HEK293 (cell line): ENCODE results near the gene FILIP1L.

Experiments used
- ZBTB44 ChIP-seq: fragments of 450-650 bp; IDR thresholded peaks from 2 replicates; pipeline ENCODE4 v1.5.1; 2018; ENCODE audit warnings: missing biosample characterization, mild to moderate bottlenecking, missing genetic modification characterization
- ZBTB8A ChIP-seq: fragments of 450-650 bp; formaldehyde crosslinking; IDR thresholded peaks from 2 replicates; pipeline ENCODE4 v1.5.1; 2016; ENCODE audit warnings: missing biosample characterization, missing genetic modification characterization
- ZNF701 ChIP-seq: fragments of 450-650 bp; formaldehyde crosslinking; IDR thresholded peaks from 2 replicates; pipeline ENCODE4 v1.5.1; 2016; ENCODE audit warnings: missing biosample characterization, missing genetic modification characterization
- TF ChIP-seq, protein P1 (sequence below): fragments of 450-650 bp; formaldehyde crosslinking; IDR thresholded peaks from 2 replicates; pipeline ENCODE4 v1.5.1; 2016; ENCODE audit warnings: missing biosample characterization, missing genetic modification characterization

- TF ChIP-seq ZNF701 (tag by site-specific recombination) = no peak
- no peak for TF ChIP-seq ZBTB8A (tag by site-specific recombination)
- TF ChIP-seq, protein P1, sequence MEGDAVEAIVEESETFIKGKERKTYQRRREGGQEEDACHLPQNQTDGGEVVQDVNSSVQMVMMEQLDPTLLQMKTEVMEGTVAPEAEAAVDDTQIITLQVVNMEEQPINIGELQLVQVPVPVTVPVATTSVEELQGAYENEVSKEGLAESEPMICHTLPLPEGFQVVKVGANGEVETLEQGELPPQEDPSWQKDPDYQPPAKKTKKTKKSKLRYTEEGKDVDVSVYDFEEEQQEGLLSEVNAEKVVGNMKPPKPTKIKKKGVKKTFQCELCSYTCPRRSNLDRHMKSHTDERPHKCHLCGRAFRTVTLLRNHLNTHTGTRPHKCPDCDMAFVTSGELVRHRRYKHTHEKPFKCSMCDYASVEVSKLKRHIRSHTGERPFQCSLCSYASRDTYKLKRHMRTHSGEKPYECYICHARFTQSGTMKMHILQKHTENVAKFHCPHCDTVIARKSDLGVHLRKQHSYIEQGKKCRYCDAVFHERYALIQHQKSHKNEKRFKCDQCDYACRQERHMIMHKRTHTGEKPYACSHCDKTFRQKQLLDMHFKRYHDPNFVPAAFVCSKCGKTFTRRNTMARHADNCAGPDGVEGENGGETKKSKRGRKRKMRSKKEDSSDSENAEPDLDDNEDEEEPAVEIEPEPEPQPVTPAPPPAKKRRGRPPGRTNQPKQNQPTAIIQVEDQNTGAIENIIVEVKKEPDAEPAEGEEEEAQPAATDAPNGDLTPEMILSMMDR = no peak
- no peak for TF ChIP-seq ZBTB44 (tag by site-specific recombination)
These were observed 94.6 kb downstream of the FILIP1L start for GRCh38 chr3:100019719-100020118.
